Measurements from ENCODE around the gene CD300H.

DNA sequence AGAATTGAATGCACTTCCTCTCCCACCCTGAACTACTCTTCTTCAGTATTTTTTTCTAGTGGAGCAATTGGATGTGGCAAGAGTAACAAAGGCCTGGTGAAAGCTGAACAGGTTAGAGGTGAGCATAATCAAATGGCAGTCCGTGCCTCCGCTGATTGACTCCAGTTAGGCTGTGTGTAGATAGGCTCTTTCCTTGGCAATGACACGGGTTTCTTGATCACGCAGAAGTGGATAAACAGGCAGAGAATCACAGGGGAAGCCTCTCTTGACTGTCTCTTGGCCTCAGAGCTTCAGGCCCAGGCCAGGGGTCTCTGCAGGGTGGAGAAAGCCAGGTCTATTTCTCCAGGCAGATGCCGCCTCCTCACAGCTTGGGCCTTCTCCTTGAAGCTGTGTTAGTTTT is 40.2 kb downstream of the CD300H start:
- TF ChIP-seq, protein P1, sequence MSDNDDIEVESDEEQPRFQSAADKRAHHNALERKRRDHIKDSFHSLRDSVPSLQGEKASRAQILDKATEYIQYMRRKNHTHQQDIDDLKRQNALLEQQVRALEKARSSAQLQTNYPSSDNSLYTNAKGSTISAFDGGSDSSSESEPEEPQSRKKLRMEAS (IDR thresholded peaks at IDR 0.05; ENCODE audit: low read depth, low read length) = no peak
- TF ChIP-seq, protein P2, sequence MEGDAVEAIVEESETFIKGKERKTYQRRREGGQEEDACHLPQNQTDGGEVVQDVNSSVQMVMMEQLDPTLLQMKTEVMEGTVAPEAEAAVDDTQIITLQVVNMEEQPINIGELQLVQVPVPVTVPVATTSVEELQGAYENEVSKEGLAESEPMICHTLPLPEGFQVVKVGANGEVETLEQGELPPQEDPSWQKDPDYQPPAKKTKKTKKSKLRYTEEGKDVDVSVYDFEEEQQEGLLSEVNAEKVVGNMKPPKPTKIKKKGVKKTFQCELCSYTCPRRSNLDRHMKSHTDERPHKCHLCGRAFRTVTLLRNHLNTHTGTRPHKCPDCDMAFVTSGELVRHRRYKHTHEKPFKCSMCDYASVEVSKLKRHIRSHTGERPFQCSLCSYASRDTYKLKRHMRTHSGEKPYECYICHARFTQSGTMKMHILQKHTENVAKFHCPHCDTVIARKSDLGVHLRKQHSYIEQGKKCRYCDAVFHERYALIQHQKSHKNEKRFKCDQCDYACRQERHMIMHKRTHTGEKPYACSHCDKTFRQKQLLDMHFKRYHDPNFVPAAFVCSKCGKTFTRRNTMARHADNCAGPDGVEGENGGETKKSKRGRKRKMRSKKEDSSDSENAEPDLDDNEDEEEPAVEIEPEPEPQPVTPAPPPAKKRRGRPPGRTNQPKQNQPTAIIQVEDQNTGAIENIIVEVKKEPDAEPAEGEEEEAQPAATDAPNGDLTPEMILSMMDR (IDR thresholded peaks at IDR 0.05; ENCODE audit: low read depth, low read length) = no peak

All from NB4 (cell line).